ENCODE measurements around the gene AARS2.

AARS2 gene

DNA sequence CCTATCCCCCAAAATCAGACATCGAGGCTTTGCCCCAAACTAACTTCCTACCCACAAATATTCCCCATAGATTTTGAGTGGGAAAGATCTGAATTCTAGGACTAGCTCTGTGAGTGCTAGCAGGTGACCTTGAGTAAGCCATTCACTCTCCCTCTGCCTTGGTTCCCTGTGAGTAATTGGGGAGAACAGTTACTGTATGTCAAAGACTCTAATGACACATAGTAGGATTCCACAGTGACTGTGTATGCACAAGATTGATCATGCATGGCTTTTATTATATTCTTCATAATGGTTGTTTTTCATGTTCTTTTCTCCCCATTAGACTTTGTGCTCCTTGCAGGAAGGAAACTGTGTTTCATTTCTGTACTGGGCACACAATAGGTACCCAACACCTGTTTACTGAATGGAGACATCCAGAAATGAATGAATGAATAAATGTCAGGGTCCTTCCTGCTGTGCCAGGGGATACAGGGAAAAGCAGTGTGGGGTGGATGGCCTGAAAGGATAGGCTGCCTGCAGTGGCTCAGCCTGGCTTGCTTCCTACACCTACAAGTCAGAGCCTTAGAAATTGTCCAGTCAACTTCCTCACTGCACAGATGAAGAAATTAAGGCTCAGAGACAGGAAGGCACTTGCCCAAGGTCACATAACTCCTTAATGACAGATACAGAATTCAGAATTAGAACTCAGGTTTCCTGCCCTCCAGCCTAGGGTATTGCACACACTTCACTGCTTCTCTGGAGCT, 43.8 kb downstream of the AARS2 start:
- ATAC-seq: peak; percentile 11
- H3K27me3 Mint-ChIP-seq: peaks cover 45% of the 10 kb centered on the region

DNA sequence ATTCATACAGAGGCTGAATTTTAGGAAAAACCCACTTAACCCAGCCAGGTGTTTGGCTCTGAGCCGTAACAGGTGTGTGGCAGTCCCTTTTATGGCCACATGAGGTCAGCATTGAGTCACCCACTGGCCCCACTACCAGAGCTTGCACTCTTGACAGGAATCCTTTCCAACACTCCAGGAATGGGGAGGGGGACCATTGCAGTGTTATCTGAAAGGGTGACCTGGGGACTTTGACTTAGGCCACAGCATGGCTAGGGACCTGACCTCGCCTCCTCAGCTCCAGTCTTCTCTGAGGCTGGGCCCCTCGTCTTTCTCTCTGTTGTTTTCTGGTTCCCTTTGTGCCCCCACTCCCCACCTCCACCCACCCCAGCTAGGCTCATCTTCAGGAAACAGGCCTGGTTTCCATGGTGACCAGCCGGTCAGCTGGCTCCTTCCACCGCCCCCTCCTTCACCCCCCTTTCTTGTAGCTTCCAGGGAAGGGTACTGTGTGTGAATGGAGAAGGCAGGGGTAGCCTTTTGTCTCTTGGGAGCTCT, 45.0 kb downstream of the AARS2 start:
- DNase-seq: peak; percentile 68
- H3K4me3 Mint-ChIP-seq: no peak overlapping the region
- H3K36me3 Mint-ChIP-seq (ENCODE audit: low read depth): peaks cover 2% of the 10 kb centered on the region
- no peak overlapping the region for H3K27ac Mint-ChIP-seq
- H3K9me3 Mint-ChIP-seq: no peaks in the 10 kb centered on the region
- peaks cover 38% of the 10 kb centered on the region for H3K27me3 Mint-ChIP-seq
- ATAC-seq: no peak
- H3K4me1 Mint-ChIP-seq: peaks cover 42% of the 10 kb centered on the region

More for the DNA sequence above, 43.8 kb downstream of the AARS2 start:
- Mint-ChIP-seq H3K4me1 (peaks cover 33% of the 10 kb centered on the region), H3K27ac (no peak overlapping the region), H3K4me3 (peak overlapping the region; percentile 45), H3K36me3 (ENCODE audit: low read depth) (no peaks in the 10 kb centered on the region), H3K9me3 (no peaks in the 10 kb centered on the region)
- no peak for DNase-seq

DNA sequence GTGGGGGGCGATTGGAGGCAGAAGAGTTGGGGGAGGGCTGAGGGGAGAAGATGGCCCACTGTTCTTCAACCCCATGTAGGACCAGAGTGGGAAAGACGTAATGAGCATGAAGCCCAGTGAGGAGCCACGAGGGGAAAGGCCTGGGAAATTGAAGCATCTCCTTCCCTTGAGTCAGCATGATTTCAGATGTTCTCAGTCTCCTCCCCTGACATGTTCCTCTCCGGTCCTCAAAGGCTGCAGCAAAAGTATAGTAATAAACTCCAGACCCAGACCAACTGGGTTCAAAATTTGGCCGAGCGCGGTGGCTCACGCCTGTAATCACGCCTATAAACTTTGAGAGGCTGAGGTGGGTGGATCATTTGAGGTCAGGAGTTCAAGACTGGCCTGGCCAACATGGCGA, 45.9 kb downstream of the AARS2 start:
- DNase-seq (no peak), ATAC-seq (no peak)
- H3K36me3 Mint-ChIP-seq (ENCODE audit: low read depth): peaks cover 5% of the 10 kb centered on the region
- no peak overlapping the region for H3K27ac Mint-ChIP-seq
- peaks cover 51% of the 10 kb centered on the region for H3K4me1 Mint-ChIP-seq
- no peaks in the 10 kb centered on the region for H3K9me3 Mint-ChIP-seq
- no peak overlapping the region for H3K4me3 Mint-ChIP-seq
- H3K27me3 Mint-ChIP-seq: peaks cover 29% of the 10 kb centered on the region

DNA sequence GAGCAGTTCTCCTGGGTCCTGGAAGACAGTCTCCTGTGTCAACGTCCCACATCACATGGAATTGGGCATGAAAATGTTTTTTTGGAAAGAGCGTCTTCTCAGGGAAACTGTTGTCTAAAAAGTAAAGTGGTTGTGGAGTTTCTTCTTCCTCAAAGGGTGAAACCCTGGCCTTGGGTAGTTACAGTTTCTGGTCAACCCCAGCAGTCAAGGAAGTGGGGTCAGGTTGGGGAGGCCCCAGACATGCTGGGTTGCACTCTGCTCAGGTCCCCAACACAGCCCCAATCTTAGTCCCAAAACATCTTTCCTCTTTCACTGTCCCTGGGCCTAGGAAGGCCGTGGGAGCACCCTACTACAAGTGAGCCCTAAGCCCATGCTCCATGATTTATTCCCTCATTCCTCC, 46.8 kb downstream of the AARS2 start:
- ATAC-seq (no peak), DNase-seq (no peak)
- peaks cover 57% of the 10 kb centered on the region for H3K4me1 Mint-ChIP-seq

DNA sequence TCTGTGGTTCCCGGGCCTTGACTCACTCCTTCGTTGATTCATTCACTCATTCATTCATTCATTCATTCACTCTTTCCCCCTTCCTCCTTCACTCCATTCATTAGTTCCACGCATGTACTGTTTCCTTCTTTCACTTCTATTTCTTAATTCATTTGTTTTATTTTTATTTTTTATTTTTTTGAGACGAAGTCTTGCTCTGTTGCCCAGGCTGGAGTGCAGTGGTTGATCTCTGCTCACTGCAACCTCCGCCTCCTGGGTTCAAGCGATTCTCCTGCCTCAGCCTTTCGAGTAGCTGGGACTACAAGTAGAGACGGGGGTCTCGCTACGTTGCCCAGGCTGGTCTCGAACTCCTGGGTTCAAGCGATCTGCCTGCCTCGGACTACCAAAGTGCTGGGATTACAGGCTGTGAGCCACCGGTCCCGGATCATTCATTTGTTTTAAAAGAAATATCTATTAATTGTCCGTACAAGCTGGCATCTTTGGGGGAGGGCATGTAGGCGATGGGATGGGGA, 47.4 kb downstream of the AARS2 start:
- no peak for DNase-seq

More for the DNA sequence above, 46.8 kb downstream of the AARS2 start:
- H3K4me3 Mint-ChIP-seq: peak overlapping the region; percentile 96
- H3K9me3 Mint-ChIP-seq: no peaks in the 10 kb centered on the region
- peaks cover 5% of the 10 kb centered on the region for H3K36me3 Mint-ChIP-seq (ENCODE audit: low read depth)
- peak overlapping the region; percentile 70 for H3K27ac Mint-ChIP-seq
- peaks cover 22% of the 10 kb centered on the region for H3K27me3 Mint-ChIP-seq

DNA sequence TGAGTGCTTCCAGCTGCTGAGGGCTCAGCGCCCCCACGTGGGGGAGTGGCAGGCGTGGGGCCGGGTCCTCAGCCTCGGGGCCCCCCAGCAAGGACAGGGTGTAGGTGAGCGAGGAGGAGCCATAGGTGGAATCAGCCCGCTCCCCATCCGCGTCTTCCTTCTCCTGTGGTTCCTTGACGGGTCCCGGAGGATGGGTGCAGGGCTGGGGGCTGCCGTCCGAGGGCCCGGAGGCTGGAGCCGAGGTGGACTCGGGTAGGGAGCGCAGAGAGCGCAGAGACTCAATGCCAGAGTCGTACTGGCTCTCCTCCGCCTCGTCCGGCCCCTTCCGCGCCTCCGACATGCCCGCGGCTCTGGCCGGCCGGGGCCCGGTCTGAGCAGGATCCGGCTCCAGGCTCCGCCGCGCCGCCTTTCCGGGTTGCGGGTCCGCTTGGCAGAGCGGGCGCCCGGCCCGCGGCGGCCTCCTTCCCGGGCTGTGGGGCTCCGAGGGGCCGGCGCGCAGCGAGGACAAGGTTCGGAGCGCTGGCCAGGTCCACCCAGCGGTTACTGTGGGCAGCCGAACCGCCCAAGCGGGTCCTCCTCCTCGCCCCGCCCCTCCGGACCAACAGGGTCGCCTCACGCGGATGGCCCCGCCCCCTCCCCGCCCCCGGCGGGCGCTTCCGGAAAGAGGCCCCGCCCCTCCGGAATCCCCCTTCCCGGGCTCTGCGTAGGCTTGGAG, 48.0 kb downstream of the AARS2 start, which contains the start of gene NFKBIE:
NFKBIE (minus strand) TSS at position 545 of the 715 bp plus-strand sequence; CDS start at position 340, 205 bp downstream.
- DNase-seq: peak; percentile 97
- H3K4me1 Mint-ChIP-seq: peaks cover 66% of the 10 kb centered on the region
- peaks cover 12% of the 10 kb centered on the region for H3K36me3 Mint-ChIP-seq (ENCODE audit: low read depth)
- peak; percentile 45 for ATAC-seq
- peaks cover 17% of the 10 kb centered on the region for H3K27me3 Mint-ChIP-seq
- peak within 1 kb of the TSS; percentile 96 for H3K4me3 Mint-ChIP-seq
- H3K9me3 Mint-ChIP-seq: no peaks in the 10 kb centered on the region
- peak within 1 kb of the TSS; percentile 94 for H3K27ac Mint-ChIP-seq

More for the DNA sequence above, 47.4 kb downstream of the AARS2 start:
- ATAC-seq: no peak
- H3K27ac Mint-ChIP-seq: peak overlapping the region; percentile 70
- no peaks in the 10 kb centered on the region for H3K9me3 Mint-ChIP-seq
- peaks cover 62% of the 10 kb centered on the region for H3K4me1 Mint-ChIP-seq
- peak overlapping the region; percentile 96 for H3K4me3 Mint-ChIP-seq
- H3K36me3 Mint-ChIP-seq (ENCODE audit: low read depth): peaks cover 11% of the 10 kb centered on the region
- peaks cover 17% of the 10 kb centered on the region for H3K27me3 Mint-ChIP-seq

DNA sequence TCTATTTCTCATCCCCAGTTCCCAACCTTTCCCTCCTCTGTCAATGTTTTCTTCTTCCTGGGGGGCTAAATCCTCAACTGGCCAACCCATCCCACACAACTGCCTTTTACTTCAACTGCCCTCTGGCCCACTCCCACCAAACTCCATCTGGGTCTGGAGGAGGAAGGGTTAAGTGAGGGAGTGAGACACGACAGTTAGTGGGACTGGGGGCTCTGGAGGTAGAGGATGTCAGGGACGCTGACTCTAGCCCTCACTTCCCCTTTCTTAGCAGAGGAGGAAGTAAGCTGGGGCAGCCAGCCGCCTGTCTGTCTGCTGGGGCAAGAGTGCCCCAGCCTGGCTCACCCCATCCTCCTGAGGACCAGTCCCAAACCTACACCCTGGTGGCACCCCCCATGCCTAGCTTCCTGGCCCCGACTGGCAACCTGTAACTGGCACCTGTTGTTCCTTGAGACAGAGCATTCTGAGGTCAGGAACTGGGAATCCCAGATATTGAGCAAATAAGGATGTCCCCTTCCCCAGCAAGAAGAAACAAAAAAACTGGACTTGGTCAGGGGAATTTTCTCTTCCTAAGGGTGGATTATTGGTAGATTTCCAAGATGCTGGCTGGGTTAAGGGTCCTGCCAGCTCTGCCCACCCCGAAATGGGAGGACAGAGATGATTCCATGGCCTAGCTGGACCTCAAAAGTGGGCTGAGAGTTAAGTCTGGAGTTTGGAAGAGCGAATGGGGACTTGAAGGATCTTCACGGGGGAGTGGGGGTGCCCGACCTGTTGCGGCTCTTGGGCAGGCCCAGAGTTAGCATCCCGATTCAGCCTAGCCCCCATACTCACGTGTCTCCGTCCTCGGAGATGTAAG, 48.8 kb downstream of the AARS2 start:
- peak overlapping the region; percentile 96 for H3K4me3 Mint-ChIP-seq
- H3K4me1 Mint-ChIP-seq: peaks cover 60% of the 10 kb centered on the region
- DNase-seq (peak; percentile 56), ATAC-seq (peak; percentile 21)
- no peaks in the 10 kb centered on the region for H3K9me3 Mint-ChIP-seq
- H3K27ac Mint-ChIP-seq: peak overlapping the region; percentile 94
- peaks cover 10% of the 10 kb centered on the region for H3K27me3 Mint-ChIP-seq
- H3K36me3 Mint-ChIP-seq (ENCODE audit: low read depth): peaks cover 18% of the 10 kb centered on the region

DNA sequence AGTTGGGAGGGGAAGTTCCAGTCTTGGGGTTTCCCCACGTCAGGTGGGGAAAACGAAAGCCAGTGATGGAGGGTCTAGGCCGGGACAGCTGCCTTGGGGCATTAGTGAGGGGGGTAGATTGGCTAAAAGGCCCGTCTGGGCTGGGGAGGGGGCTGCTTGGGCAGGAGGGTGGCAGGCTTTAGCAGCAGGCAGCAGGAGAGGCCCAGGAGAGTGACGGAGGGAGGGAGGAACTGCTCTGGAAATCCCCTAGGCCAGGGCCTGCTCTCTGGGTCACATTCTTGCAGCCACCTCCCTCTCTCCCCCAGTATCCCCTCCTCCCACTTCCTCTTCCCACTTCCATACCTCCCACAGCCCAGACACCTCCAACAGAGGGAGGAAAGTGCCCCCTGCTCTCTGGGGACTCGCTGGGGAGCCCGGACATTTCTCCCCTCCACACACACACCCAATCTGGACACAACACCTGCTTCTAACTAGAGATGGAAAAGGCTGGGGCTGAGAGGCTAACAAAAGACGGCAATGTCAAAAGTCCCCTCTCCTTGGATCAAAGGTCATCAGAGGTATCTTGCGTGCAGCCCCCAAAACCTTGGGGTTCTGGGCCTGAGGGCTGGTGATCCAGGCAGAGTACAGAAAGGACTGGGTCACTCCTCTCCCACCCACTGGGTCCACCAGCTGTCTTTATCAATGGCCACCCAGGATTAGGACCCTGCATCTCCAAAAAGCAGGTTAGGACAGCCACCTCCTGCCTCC, 49.6 kb downstream of the AARS2 start:
- DNase-seq (peak; percentile 57), ATAC-seq (peak; percentile 41)
- peaks cover 63% of the 10 kb centered on the region for H3K4me1 Mint-ChIP-seq
- H3K4me3 Mint-ChIP-seq: peak overlapping the region; percentile 96
- peaks cover 1% of the 10 kb centered on the region for H3K27me3 Mint-ChIP-seq
- H3K9me3 Mint-ChIP-seq: no peaks in the 10 kb centered on the region
- H3K27ac Mint-ChIP-seq: peak overlapping the region; percentile 94
- H3K36me3 Mint-ChIP-seq (ENCODE audit: low read depth): peaks cover 23% of the 10 kb centered on the region

DNA sequence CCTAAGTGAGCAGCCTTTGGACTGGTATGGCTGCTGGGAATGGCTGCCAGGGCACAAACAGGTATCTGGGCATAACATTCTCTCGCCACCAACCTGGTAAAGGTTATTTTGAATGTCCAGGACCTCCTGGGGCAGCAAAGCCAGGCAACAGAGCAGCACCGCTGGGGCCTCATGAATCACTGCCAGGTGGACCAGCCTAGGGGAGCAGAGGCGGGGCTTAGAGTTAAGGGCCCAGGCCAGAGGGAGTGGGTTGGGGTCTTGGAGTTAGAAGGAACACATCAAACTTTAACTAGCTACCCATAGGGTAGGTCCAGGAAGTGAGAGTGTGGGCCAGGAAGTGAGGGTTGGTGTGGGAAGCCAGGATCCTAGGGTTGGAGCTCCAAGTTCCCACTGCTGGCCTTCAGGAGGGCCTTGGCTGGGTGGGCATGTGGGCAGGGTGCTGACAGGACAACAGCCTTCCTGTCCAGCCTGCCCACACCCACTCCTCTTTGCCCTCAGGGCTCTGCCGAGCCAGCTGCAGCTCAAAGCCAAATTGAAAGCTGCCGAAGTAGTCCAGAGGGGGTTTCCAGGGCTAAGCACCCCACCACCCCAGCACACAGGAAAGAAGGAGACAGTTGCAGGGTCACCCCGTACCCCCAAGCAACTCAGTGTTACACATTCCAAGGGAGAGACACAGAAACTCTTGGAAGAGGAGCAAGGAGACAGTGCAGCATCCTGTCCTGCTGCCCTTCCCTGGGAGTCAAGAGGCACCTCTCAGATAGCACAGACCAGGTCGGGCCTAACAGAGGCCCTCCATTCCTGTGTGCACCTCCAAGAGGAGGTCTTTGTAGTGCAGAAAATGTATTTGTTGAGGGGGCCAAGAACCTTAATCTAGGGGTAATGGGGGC, 50.4 kb downstream of the AARS2 start:
- H3K9me3 Mint-ChIP-seq: no peaks in the 10 kb centered on the region
- H3K27me3 Mint-ChIP-seq: no peaks in the 10 kb centered on the region
- H3K27ac Mint-ChIP-seq: peak overlapping the region; percentile 94
- no peak for ATAC-seq
- peaks cover 68% of the 10 kb centered on the region for H3K4me1 Mint-ChIP-seq
- no peak for DNase-seq
- H3K4me3 Mint-ChIP-seq: peak overlapping the region; percentile 96
- H3K36me3 Mint-ChIP-seq (ENCODE audit: low read depth): peaks cover 30% of the 10 kb centered on the region

DNA sequence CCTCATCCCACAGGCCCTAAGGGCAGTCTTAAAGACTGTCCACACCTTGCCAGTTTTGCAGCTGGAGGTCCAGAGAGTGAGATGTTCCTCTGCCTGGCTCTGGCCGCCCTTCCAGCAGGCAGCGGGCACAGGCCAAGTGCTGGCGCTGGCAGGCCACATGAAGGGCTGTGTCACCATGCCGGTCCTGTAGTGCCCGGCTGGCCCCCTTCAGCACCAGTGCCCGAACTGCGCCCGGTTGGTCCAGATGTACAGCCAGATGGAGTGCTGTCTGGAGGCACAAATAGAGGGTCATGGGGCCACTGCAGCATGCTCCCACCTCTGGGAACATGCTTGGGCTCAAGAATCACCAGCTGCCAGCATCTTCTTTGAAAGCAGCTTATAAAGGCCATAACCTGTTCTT, 51.6 kb downstream of the AARS2 start:
- peak overlapping the region; percentile 94 for H3K27ac Mint-ChIP-seq
- no peaks in the 10 kb centered on the region for H3K27me3 Mint-ChIP-seq
- peaks cover 67% of the 10 kb centered on the region for H3K4me1 Mint-ChIP-seq
- peak overlapping the region; percentile 4 for H3K4me3 Mint-ChIP-seq
- H3K9me3 Mint-ChIP-seq: no peaks in the 10 kb centered on the region
- peaks cover 31% of the 10 kb centered on the region for H3K36me3 Mint-ChIP-seq (ENCODE audit: low read depth)
- DNase-seq (no peak), ATAC-seq (no peak)

DNA sequence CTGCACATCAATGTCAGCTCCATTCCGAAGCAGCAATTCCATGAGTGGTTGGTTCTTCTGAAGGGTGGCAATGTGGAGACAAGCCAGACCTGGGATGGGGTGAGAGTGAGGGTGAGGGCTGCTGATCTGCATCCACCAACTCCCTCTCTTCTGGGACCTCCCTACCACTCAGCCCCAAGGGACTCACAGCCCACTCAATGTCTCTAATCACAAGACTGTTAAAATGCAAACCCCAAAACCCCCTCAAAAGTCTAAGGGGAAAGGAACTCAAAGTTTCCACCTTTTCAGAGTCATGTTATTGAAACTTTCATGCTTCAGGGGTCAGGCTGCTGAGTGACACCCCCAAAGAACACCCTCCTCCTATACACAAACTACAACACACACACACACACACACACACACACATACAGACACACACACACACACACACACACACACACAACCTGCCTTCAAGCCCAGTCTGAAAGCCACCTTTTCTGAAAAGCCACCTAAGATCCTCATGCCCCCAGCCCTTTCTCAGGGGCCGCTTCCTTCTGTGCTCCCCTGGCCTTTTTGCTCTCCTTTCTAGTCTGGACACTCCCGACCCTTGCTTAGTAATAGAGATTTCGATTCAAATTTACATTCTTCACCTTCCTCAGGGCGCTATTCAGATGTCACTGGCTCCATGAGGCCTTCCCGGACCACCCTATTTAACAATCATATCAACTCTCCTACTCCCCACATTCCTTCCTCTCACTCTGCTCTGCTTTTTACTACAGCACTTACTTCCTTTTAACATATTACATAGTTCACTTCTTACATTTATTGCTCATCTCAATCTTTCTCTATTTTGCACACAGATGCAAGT, 52.5 kb downstream of the AARS2 start:
- ATAC-seq (no peak), DNase-seq (no peak)
- peak overlapping the region; percentile 57 for H3K27ac Mint-ChIP-seq

DNA sequence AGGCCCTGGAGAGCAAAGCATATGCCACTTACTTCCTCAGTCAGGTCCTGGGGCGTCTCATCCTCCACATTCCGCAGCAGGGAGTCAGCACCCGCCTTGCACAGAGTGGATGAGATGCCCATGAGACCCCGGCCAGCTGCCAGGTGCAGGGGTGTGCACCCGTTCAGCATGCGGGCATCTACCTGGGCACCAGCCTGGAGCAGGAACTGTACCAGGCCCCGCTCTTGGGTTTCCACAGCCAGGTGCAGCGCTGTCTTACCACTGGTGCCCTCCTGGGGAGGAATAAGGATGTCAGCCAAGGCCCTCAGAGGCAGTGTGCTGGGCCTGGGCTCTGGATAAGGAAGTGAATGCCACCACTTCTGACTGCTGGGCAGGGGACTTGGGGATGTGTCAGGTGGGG, 53.1 kb downstream of the AARS2 start:
- no peak for DNase-seq
- no peak for ATAC-seq
- H3K36me3 Mint-ChIP-seq (ENCODE audit: low read depth): peaks cover 34% of the 10 kb centered on the region
- H3K4me3 Mint-ChIP-seq: no peak overlapping the region
- no peaks in the 10 kb centered on the region for H3K9me3 Mint-ChIP-seq
- peak overlapping the region; percentile 57 for H3K27ac Mint-ChIP-seq
- H3K27me3 Mint-ChIP-seq: no peaks in the 10 kb centered on the region
- H3K4me1 Mint-ChIP-seq: peaks cover 71% of the 10 kb centered on the region

More for the DNA sequence above, 52.5 kb downstream of the AARS2 start:
- no peaks in the 10 kb centered on the region for H3K9me3 Mint-ChIP-seq
- no peaks in the 10 kb centered on the region for H3K27me3 Mint-ChIP-seq
- H3K4me3 Mint-ChIP-seq: peak overlapping the region; percentile 4
- H3K36me3 Mint-ChIP-seq (ENCODE audit: low read depth): peaks cover 33% of the 10 kb centered on the region
- H3K4me1 Mint-ChIP-seq: peaks cover 67% of the 10 kb centered on the region

Data from activated naive CD8-positive, alpha-beta T cell treated with anti-CD3 and anti-CD28 coated beads, Interleukin-2, amount 50 U/mL, for 24 hours (primary cell).